Kidney (tissue), 14 donors: Measurements from ENCODE around the gene RFC5. TPM values are rescaled to one million over a fixed set of nuclear protein-coding genes. Genes with fewer than 3 reads are reported as not detected.
A peak's percentile ranks its signal among the peaks of the same experiment; 100 is the strongest.

Source experiments
- DNase-seq, 5 donors: peaks; one replicate each; pipeline ENCODE4 v3.0.0-alpha.2; 2013 to 2020
- FAIRE-seq: peaks from 2 replicates; lab custom pipeline; 2012; peaks lifted over from hg19 to GRCh38; lab: Jason Lieb, UNC
- H3K27ac ChIP-seq, 2 donors: one replicate each; pipeline ENCODE4 v1.7.0; 2013; ENCODE audit warnings: low read depth in 2 of 2, low read length in 2 of 2, inconsistent platforms in 1 of 2
- H3K27me3 ChIP-seq: one replicate; pipeline ENCODE4 v1.7.1; 2013; ENCODE audit warnings: low read length, inconsistent platforms; ENCODE audit not compliant: control insufficient read depth, insufficient read depth
- H3K36me3 ChIP-seq, 3 donors: one replicate each; pipeline versions ENCODE4 v1.7.0 to v1.7.1; 2013; ENCODE audit warnings: low read length in 3 of 3, control low read depth in 1 of 3, inconsistent platforms in 1 of 3; ENCODE audit not compliant: insufficient read depth in 3 of 3, control insufficient read depth in 2 of 3
- H3K4me1 ChIP-seq, 3 donors: one replicate each; pipeline versions ENCODE4 v1.7.0 to v1.7.1; 2013; ENCODE audit warnings: low read length in 3 of 3, inconsistent platforms in 1 of 3, low read depth in 1 of 3; ENCODE audit not compliant: control insufficient read depth in 2 of 3, insufficient read depth in 2 of 3
- H3K4me3 ChIP-seq, 3 donors: one replicate each; pipeline versions ENCODE4 v1.7.0 to v1.8.1; 2013; ENCODE audit warnings: low read length in 3 of 3, control low read depth in 1 of 3, inconsistent platforms in 1 of 3
- H3K9ac ChIP-seq, 3 donors: one replicate each; pipeline versions ENCODE4 v1.7.0 to v1.7.1; 2013; ENCODE audit warnings: low read length in 3 of 3, control low read depth in 1 of 3, inconsistent platforms in 1 of 3
- H3K9me3 ChIP-seq, 3 donors: one replicate each; pipeline versions ENCODE4 v1.7.0 to v1.7.1; 2013; ENCODE audit warnings: low read length in 3 of 3, control low read depth in 1 of 3, inconsistent platforms in 1 of 3; ENCODE audit not compliant: control insufficient read depth in 2 of 3, insufficient read depth in 1 of 3
- CTCF ChIP-seq: IDR thresholded peaks from 3 replicates; pipeline ENCODE4 v1.5.1; 2012; ENCODE audit warnings: mild to moderate bottlenecking, moderate library complexity, borderline replicate concordance; ENCODE audit not compliant: insufficient read depth; ENCODE audit errors: extremely low read depth
- intact Hi-C: fragments of 100-400 bp; cut with DNase I; formaldehyde crosslinking; loops from one replicate; pipeline ENCODE4 v1.11.1; 2022
- polyA plus RNA-seq: library from polyadenylated mRNA; stranded (reverse); fragments of 350-450 nt; fragmentation: Illumina TruSeq; extraction: RNeasy Lipid Tissue Mini Kit (QIAGEN cat#74804); gene quantifications from one replicate; pipeline ENCODE4 v1.2.3, GENCODE V29; 2014; ENCODE audit warnings: low read depth, low replicate concordance; ENCODE audit not compliant: insufficient read depth
- total RNA-seq: library from RNA; stranded (reverse); fragmentation: NEBNext Ultra II Directional; extraction: Animal tissue kit (Norgen Biotek cat#: 25700); gene quantifications from one replicate; pipeline ENCODE4 v1.2.1, GENCODE V29; 2021
- donor health status: control.
- donor health status: control.
- donor health status: control.
- donor health status: control.
- donor health status: control.
- donor health status: DM: yes; HTN: yes; CAD: no.
- donor health status: Normal renal cell carcinoma (clear cell type).

The RFC5 gene
- total and polyA plus RNA-seq, 2 donors from 2014 or later = 7.0 to 13.0 TPM

- DNase-seq (peak in 4 of 5 donors; percentile 46 to 68 (median 54)), FAIRE-seq (no peak)
- no peak overlapping the region for H3K9ac ChIP-seq
- H3K4me1 ChIP-seq = peaks cover 0 to 32% (median 19%) of the 10 kb centered on the region in 3 donors
- no peaks in the 10 kb centered on the region for H3K27me3 ChIP-seq
- peak; percentile 54 for TF ChIP-seq CTCF
- no peak overlapping the region for H3K27ac ChIP-seq
- no peaks in the 10 kb centered on the region for H3K9me3 ChIP-seq
- H3K36me3 ChIP-seq = no peaks in the 10 kb centered on the region
- intact Hi-C loops = no loop called here
- H3K4me3 ChIP-seq = no peak overlapping the region
Observed at GRCh38 chr12:118055144-118055557, 38.6 kb downstream of the RFC5 start.

- no peak for FAIRE-seq
Observed at GRCh38 chr12:118055865-118056773, 39.6 kb downstream of the RFC5 start.

GRCh38 chr12:118058227-118058626 lies 41.7 kb downstream of the RFC5 start:
- no peak for FAIRE-seq
- H3K27ac ChIP-seq = no peak overlapping the region
- no peak for TF ChIP-seq CTCF

More at GRCh38 chr12:118055865-118056773, 39.6 kb downstream of the RFC5 start:
- TF ChIP-seq CTCF = no peak
- intact Hi-C loops = no loop called here
- Histone ChIP-seq H3K27me3 (no peaks in the 10 kb centered on the region), H3K4me3 (no peak overlapping the region), H3K36me3 (no peaks in the 10 kb centered on the region), H3K4me1 (peaks cover 0 to 32% (median 22%) of the 10 kb centered on the region in 3 donors), H3K9ac (no peak overlapping the region), H3K9me3 (no peaks in the 10 kb centered on the region), H3K27ac (peak overlapping the region; percentile 7 to 20)
- no peak for DNase-seq

More at GRCh38 chr12:118058227-118058626, 41.7 kb downstream of the RFC5 start:
- no peaks in the 10 kb centered on the region for H3K27me3 ChIP-seq
- no peaks in the 10 kb centered on the region for H3K9me3 ChIP-seq
- no peak overlapping the region for H3K4me3 ChIP-seq
- no peak for DNase-seq
- H3K36me3 ChIP-seq = no peaks in the 10 kb centered on the region
- peaks cover 0 to 16% (median 15%) of the 10 kb centered on the region in 3 donors for H3K4me1 ChIP-seq
- intact Hi-C loops = no loop called here
- H3K9ac ChIP-seq = no peak overlapping the region
